Endothelial cell of umbilical vein (primary cell): Measurements from ENCODE around the gene MED19.

Experiments
- CTCF ChIP-seq, 2 donors: IDR thresholded peaks; 1 replicate in 1 of 2; 2 replicates in 1 of 2; pipeline ENCODE4 v1.5.1; 2011; ENCODE audit warnings: low read length in 2 of 2, mild to moderate bottlenecking in 2 of 2, moderate library complexity in 2 of 2, control low read depth in 1 of 2, inconsistent platforms in 1 of 2, low read depth in 1 of 2; ENCODE audit not compliant: insufficient read depth in 1 of 2; ENCODE audit errors: extremely low read depth in 1 of 2
- EZH2 ChIP-seq: IDR thresholded peaks from 2 replicates; pipeline ENCODE4 v1.6.1; 2012; ENCODE audit warnings: borderline replicate concordance, low read depth, mild to moderate bottlenecking, moderate library complexity, low read length, inconsistent platforms; ENCODE audit not compliant: severe bottlenecking
- FOS ChIP-seq: IDR thresholded peaks from 2 replicates; pipeline ENCODE4 v1.6.1; 2011; ENCODE audit warnings: mild to moderate bottlenecking, low read length, moderate library complexity, borderline replicate concordance; ENCODE audit not compliant: insufficient read depth
- GATA2 ChIP-seq: IDR thresholded peaks from 2 replicates; pipeline ENCODE4 v1.7.0; 2011; ENCODE audit warnings: low read depth, mild to moderate bottlenecking, moderate library complexity, mixed read lengths, low read length; ENCODE audit not compliant: insufficient read length, insufficient read depth
- JUN ChIP-seq: IDR thresholded peaks from 2 replicates; pipeline ENCODE4 v1.6.1; 2011; ENCODE audit warnings: borderline replicate concordance, low read depth; ENCODE audit not compliant: insufficient read length, insufficient read depth
- MAX ChIP-seq: IDR thresholded peaks from 2 replicates; pipeline ENCODE4 v1.6.1; 2011; ENCODE audit not compliant: insufficient read depth, insufficient read length
- MYC ChIP-seq: IDR thresholded peaks from one replicate; pipeline ENCODE4 v1.6.1; 2011; ENCODE audit warnings: mild to moderate bottlenecking, low read depth, low read length
- POLR2A ChIP-seq: IDR thresholded peaks from 2 replicates; pipeline ENCODE4 v1.6.1; 2012; ENCODE audit warnings: low read depth, mild to moderate bottlenecking, control low read depth, low read length
- POLR2AphosphoS5 ChIP-seq: IDR thresholded peaks from 2 replicates; pipeline ENCODE4 v1.6.1; 2012; ENCODE audit warnings: low read depth, mild to moderate bottlenecking, control low read depth, low read length, moderate library complexity; ENCODE audit not compliant: insufficient read depth

GRCh38 chr11:57713835-57714234 lies 1.8 kb upstream of the MED19 start:
- TF ChIP-seq POLR2AphosphoS5 = no peak
- no peak for TF ChIP-seq POLR2A
- TF ChIP-seq FOS = no peak
- TF ChIP-seq CTCF (IDR thresholded peaks at IDR 0.05; ENCODE audit: extremely low read depth in 1 of 2, insufficient read depth in 1 of 2, low read depth in 1 of 2, low read length in 2 of 2) = no peak
- no peak for TF ChIP-seq GATA2
- TF ChIP-seq EZH2 = no peak
- TF ChIP-seq MAX = no peak
- TF ChIP-seq JUN = no peak
- no peak for TF ChIP-seq MYC
